H1 (cell line): ENCODE results near the gene RSPH6A. TPM values are rescaled to one million over a fixed set of nuclear protein-coding genes. Genes with fewer than 3 reads are reported as not detected.

Experiments used
- ASH2L ChIP-seq: fragments of 200-600, 300-600 bp; sonication (generic); IDR thresholded peaks from one replicate; pipeline ENCODE4 v1.7.1; 2017; ENCODE audit warnings: low read length
- TAF7 ChIP-seq: optimal IDR thresholded peaks from 2 replicates; pipeline ENCODE3; 2011; ENCODE audit warnings: low read depth, mild to moderate bottlenecking, inconsistent platforms, low read length, moderate library complexity, borderline replicate concordance
- polyA plus RNA-seq, 7 experiments: library from polyadenylated mRNA; depleted of rRNA in 3 of 7; stranded (reverse) in 5 of 7; unstranded in 2 of 7; fragments of >200 nt in 5 of 7; fragments of 200-250 nt in 2 of 7; gene quantifications; 1 replicate in 5 of 7; 2 replicates in 1 of 7; 4 replicates in 1 of 7; pipeline versions ENCODE4 v1.2.1 to v1.2.3, GENCODE V29; 2011 to 2013; ENCODE audit warnings: missing spikeins in 2 of 7, mixed read lengths in 2 of 7
- total RNA-seq: library from RNA; stranded (reverse); fragmentation: NEBNext Ultra II Directional; extraction: Animal tissue kit (Norgen Biotek cat#: 25700); gene quantifications from 2 replicates; pipeline ENCODE4 v1.2.1, GENCODE V29; 2021

RSPH6A gene
- total and polyA plus RNA-seq, 2 of the 8 experiments (the other 6 are each of a cell fraction or from before 2014, with no cell fraction given), result 0.05 to 0.19 TPM

DNA sequence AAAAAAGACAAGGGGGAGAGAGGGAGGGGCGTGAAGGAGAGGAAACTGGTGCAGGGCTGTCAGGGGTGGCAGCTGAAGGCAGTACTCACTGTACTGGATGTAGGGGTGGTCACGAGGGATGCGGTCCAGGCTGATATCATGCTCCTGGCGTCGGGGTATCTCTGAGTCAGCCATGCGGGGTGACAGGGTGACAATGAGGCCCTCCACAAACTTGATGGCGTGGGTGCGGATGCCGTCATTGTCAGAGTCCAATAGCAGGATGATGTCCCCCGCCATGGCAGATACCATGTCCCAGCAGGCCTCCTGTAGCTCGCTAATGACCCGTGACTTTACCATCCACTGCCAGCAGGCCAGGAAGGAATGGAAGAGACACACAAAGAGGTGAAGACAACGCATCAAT, 32.6 kb upstream of the RSPH6A start (continued):
- TF ChIP-seq TAF7 (no peak), ASH2L (no peak)
- TF ChIP-seq, all 59 proteins: peak for 0
